ENCODE results near the gene ABCD3. TPM values are rescaled to one million over a fixed set of nuclear protein-coding genes. Genes with fewer than 3 reads are reported as not detected.

Gene ABCD3
- total RNA-seq, 4 donors from 2014 or later = 33.4 to 42.8 (median 36.6) TPM

GRCh38 chr1:94514095-94514727 is 96.0 kb downstream of the ABCD3 start:
- no peaks in the 10 kb centered on the region for H3K9me3 ChIP-seq
- DNase-seq = no peak
- H3K4me1 ChIP-seq = no peaks in the 10 kb centered on the region
- ATAC-seq = no peak
- no peaks in the 10 kb centered on the region for H3K27me3 ChIP-seq
- in situ Hi-C loops (cut with MboI; ENCODE audit: low sequenced_read_pairs in 4 of 4) (loop anchor here in 1 of 4 donors (25.0 kb wide), 1 partner anchor 523 kb away; no protein-coding TSS in a partner anchor), intact Hi-C loops (cut with DNase I; ENCODE audit: low total_unique reads) (no loop called here)
- TF ChIP-seq POLR2A (IDR thresholded peaks at IDR 0.05) = no peak
- peak in 3 of 5 experiments; percentile 4 to 37 (median 28) for TF ChIP-seq CTCF (IDR thresholded peaks at IDR 0.05 in 4 of 5, conservative IDR thresholded peaks at IDR 0.05 in 1 of 5)
- no peak overlapping the region for H3K27ac ChIP-seq
- no peaks in the 10 kb centered on the region for H3K36me3 ChIP-seq
- H3K4me3 ChIP-seq = no peak overlapping the region

- Histone ChIP-seq H3K27me3 (no peaks in the 10 kb centered on the region), H3K4me3 (no peak overlapping the region), H3K4me1 (no peaks in the 10 kb centered on the region), H3K9me3 (no peaks in the 10 kb centered on the region), H3K36me3 (no peaks in the 10 kb centered on the region), H3K27ac (no peak overlapping the region)
- TF ChIP-seq CTCF (IDR thresholded peaks at IDR 0.05 in 4 of 5, conservative IDR thresholded peaks at IDR 0.05 in 1 of 5) (no peak), POLR2A (IDR thresholded peaks at IDR 0.05) (no peak)
- DNase-seq (no peak), ATAC-seq (no peak)
- in situ Hi-C loops (cut with MboI; ENCODE audit: low sequenced_read_pairs in 4 of 4) = loop anchor here in 1 of 4 donors (25.0 kb wide), 1 partner anchor 522 kb away; no protein-coding TSS in a partner anchor
- intact Hi-C loops (cut with DNase I; ENCODE audit: low total_unique reads) = no loop called here
Measured at GRCh38 chr1:94515296-94515947, 97.2 kb downstream of the ABCD3 start.

- Histone ChIP-seq H3K27me3 (no peaks in the 10 kb centered on the region), H3K9me3 (no peaks in the 10 kb centered on the region), H3K4me3 (no peak overlapping the region), H3K36me3 (no peaks in the 10 kb centered on the region), H3K27ac (no peak overlapping the region), H3K4me1 (no peaks in the 10 kb centered on the region)
- ATAC-seq (no peak), DNase-seq (no peak)
- no peak for TF ChIP-seq POLR2A (IDR thresholded peaks at IDR 0.05)
- no peak for TF ChIP-seq CTCF (IDR thresholded peaks at IDR 0.05 in 4 of 5, conservative IDR thresholded peaks at IDR 0.05 in 1 of 5)
- intact Hi-C loops (cut with DNase I; ENCODE audit: low total_unique reads) = no loop called here
- in situ Hi-C loops (cut with MboI; ENCODE audit: low sequenced_read_pairs in 4 of 4) = loop anchor here in 1 of 4 donors (25.0 kb wide), 1 partner anchor 518 kb away; no protein-coding TSS in a partner anchor
Measured at GRCh38 chr1:94519351-94519750, 101.2 kb downstream of the ABCD3 start.

- Histone ChIP-seq H3K36me3 (no peaks in the 10 kb centered on the region), H3K27me3 (no peaks in the 10 kb centered on the region), H3K9me3 (no peaks in the 10 kb centered on the region), H3K27ac (no peak overlapping the region), H3K4me1 (no peaks in the 10 kb centered on the region), H3K4me3 (no peak overlapping the region)
- in situ Hi-C loops (cut with MboI; ENCODE audit: low sequenced_read_pairs in 4 of 4) (loop anchor here in 3 of 4 donors (5.0 to 25.0 kb wide), 4 partner anchors 75 to 515 kb away; no protein-coding TSS in a partner anchor), intact Hi-C loops (cut with DNase I; ENCODE audit: low total_unique reads) (loop anchor here (2.0 to 5.0 kb wide), 2 partner anchors 280 to 520 kb away; no protein-coding TSS in a partner anchor)
- TF ChIP-seq CTCF (IDR thresholded peaks at IDR 0.05 in 4 of 5, conservative IDR thresholded peaks at IDR 0.05 in 1 of 5) = peak in 1 of 5 experiments; percentile 25
- TF ChIP-seq POLR2A (IDR thresholded peaks at IDR 0.05) = no peak
- no peak for DNase-seq
- peak in 1 of 2 donors; percentile 19 for ATAC-seq
Measured at GRCh38 chr1:94522304-94522703, 104.1 kb downstream of the ABCD3 start.

Measured in gastrocnemius medialis (tissue), 4 donors.